ENCODE measurements around the gene SLC22A1.

GRCh38 chr6:160138839-160139419 lies 17.3 kb downstream of the SLC22A1 start:
- TF ChIP-seq SNAPC4 (CRISPR knock-in tag; IDR thresholded peaks at IDR 0.05) (no peak), CHD2 (IDR thresholded peaks at IDR 0.05; ENCODE audit: low read depth, low read length) (no peak), CBX2 (IDR thresholded peaks at IDR 0.05; ENCODE audit: low read depth, low read length) (no peak), CBX2 (CRISPR knock-in tag; IDR thresholded peaks at IDR 0.05; ENCODE audit: low read depth) (no peak), ZNF432 (CRISPR knock-in tag; IDR thresholded peaks at IDR 0.05; ENCODE audit: borderline replicate concordance) (no peak)
- TF ChIP-seq, protein P1, sequence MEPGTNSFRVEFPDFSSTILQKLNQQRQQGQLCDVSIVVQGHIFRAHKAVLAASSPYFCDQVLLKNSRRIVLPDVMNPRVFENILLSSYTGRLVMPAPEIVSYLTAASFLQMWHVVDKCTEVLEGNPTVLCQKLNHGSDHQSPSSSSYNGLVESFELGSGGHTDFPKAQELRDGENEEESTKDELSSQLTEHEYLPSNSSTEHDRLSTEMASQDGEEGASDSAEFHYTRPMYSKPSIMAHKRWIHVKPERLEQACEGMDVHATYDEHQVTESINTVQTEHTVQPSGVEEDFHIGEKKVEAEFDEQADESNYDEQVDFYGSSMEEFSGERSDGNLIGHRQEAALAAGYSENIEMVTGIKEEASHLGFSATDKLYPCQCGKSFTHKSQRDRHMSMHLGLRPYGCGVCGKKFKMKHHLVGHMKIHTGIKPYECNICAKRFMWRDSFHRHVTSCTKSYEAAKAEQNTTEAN (CRISPR knock-in tag; conservative IDR thresholded peaks at IDR 0.05): no peak
- TF ChIP-seq, protein P2, sequence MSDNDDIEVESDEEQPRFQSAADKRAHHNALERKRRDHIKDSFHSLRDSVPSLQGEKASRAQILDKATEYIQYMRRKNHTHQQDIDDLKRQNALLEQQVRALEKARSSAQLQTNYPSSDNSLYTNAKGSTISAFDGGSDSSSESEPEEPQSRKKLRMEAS (IDR thresholded peaks at IDR 0.05): no peak

Data from HepG2 (cell line).